WTC11 (cell line): ENCODE data around the gene AR. TPM values are rescaled to one million over a fixed set of nuclear protein-coding genes. Genes with fewer than 3 reads are reported as not detected.

Experiments used
- ATAC-seq: fragments of 200-7000 bp; cut with Tn5 transposase; 2 replicates; pipeline ENCODE4 v1.10.0; 2021; ENCODE audit warnings: mild to moderate bottlenecking, moderate library complexity
- CTCF ChIA-PET: fragments of 300-600 bp; sonication (Branson Sonifier 250); formaldehyde crosslinking; loops from one replicate; lab custom pipeline; 2021; ENCODE audit warnings: antibody characterized with exemption; lab: Charles Lee
- POLR2A ChIA-PET: fragments of 350-600 bp; sonication (Branson Sonifier 250); formaldehyde crosslinking; loops from one replicate; lab custom pipeline; 2021; ENCODE audit warnings: antibody characterized with exemption; lab: Charles Lee
- DNase-seq: peaks from one replicate; pipeline ENCODE4 v3.0.0; 2021; ENCODE audit warnings: low spot score
- H3K27ac Mint-ChIP-seq: 2 replicates; pipeline ENCODE4 v1.8.0; 2021; ENCODE audit warnings: mixed read lengths
- H3K27me3 Mint-ChIP-seq: 2 replicates; pipeline ENCODE4 v1.8.0; 2021; ENCODE audit warnings: low read depth, mild to moderate bottlenecking, moderate library complexity, mixed read lengths
- H3K36me3 Mint-ChIP-seq: 2 replicates; pipeline ENCODE4 v1.8.0; 2021; ENCODE audit warnings: mixed read lengths
- H3K4me1 Mint-ChIP-seq: 2 replicates; pipeline ENCODE4 v1.8.0; 2022; ENCODE audit warnings: mixed read lengths
- H3K4me3 Mint-ChIP-seq: 2 replicates; pipeline ENCODE4 v1.8.0; 2021; ENCODE audit warnings: mild to moderate bottlenecking, moderate library complexity, mixed read lengths
- H3K9me3 Mint-ChIP-seq: 2 replicates; pipeline ENCODE4 v1.8.0; 2021; ENCODE audit warnings: mixed read lengths
- CBFB ChIP-seq: sonication (generic); formaldehyde crosslinking; IDR thresholded peaks from 2 replicates; pipeline ENCODE4 v1.8.1; 2022; ENCODE audit warnings: mild to moderate bottlenecking, low read depth, missing genetic modification reagents
- CREB1 ChIP-seq: sonication (generic); formaldehyde crosslinking; IDR thresholded peaks from 2 replicates; pipeline ENCODE4 v1.8.0; 2023; ENCODE audit warnings: mild to moderate bottlenecking, missing genetic modification reagents
- CREM ChIP-seq: sonication (generic); formaldehyde crosslinking; IDR thresholded peaks from 2 replicates; pipeline ENCODE4 v1.8.1; 2022; ENCODE audit warnings: mild to moderate bottlenecking, missing genetic modification reagents, moderate library complexity
- E2F4 ChIP-seq: sonication (generic); formaldehyde crosslinking; IDR thresholded peaks from 2 replicates; pipeline ENCODE4 v1.8.1; 2022; ENCODE audit warnings: low read depth, mild to moderate bottlenecking, moderate library complexity, missing genetic modification reagents, borderline replicate concordance
- ELF4 ChIP-seq: sonication (generic); formaldehyde crosslinking; IDR thresholded peaks from 2 replicates; pipeline ENCODE4 v1.8.1; 2022; ENCODE audit warnings: low read depth, mild to moderate bottlenecking, moderate library complexity, missing genetic modification reagents
- FOXJ3 ChIP-seq: sonication (generic); formaldehyde crosslinking; IDR thresholded peaks from 2 replicates; pipeline ENCODE4 v1.9.0; 2021; ENCODE audit warnings: missing genetic modification reagents, mild to moderate bottlenecking, borderline replicate concordance
- KAT7 ChIP-seq: sonication (generic); formaldehyde crosslinking; IDR thresholded peaks from 2 replicates; pipeline ENCODE4 v1.8.1; 2023; ENCODE audit warnings: missing genetic modification reagents, mild to moderate bottlenecking, borderline replicate concordance
- OVOL2 ChIP-seq: fragments of 250-450 bp; sonication (Bioruptor Pico); IDR thresholded peaks from 2 replicates; pipeline ENCODE4 v1.9.0; 2021; ENCODE audit warnings: mild to moderate bottlenecking, borderline replicate concordance
- PRDM15 ChIP-seq: sonication (generic); formaldehyde crosslinking; IDR thresholded peaks from 2 replicates; pipeline ENCODE4 v1.8.0; 2022; ENCODE audit warnings: missing genetic modification reagents
- RELA ChIP-seq: sonication (generic); formaldehyde crosslinking; IDR thresholded peaks from 2 replicates; pipeline ENCODE4 v1.8.1; 2022; ENCODE audit warnings: missing genetic modification reagents, mild to moderate bottlenecking, borderline replicate concordance
- SMAD4 ChIP-seq: sonication (generic); formaldehyde crosslinking; IDR thresholded peaks from 2 replicates; pipeline ENCODE4 v1.8.0; 2022; ENCODE audit warnings: mild to moderate bottlenecking, missing genetic modification reagents
- USF2 ChIP-seq: sonication (generic); formaldehyde crosslinking; IDR thresholded peaks from 2 replicates; pipeline ENCODE4 v1.8.1; 2023; ENCODE audit warnings: mild to moderate bottlenecking, missing genetic modification reagents, moderate library complexity
- ZNF219 ChIP-seq: sonication (generic); formaldehyde crosslinking; IDR thresholded peaks from 2 replicates; pipeline ENCODE4 v1.8.0; 2023; ENCODE audit warnings: missing genetic modification reagents, mild to moderate bottlenecking, borderline replicate concordance
- total RNA-seq: library from RNA; stranded (reverse); gene quantifications from 3 replicates; pipeline ENCODE4 v1.2.3, GENCODE V29; 2021
- TF ChIP-seq, protein P1 (sequence below): fragments of 250-450 bp; sonication (Bioruptor Pico); IDR thresholded peaks from 2 replicates; pipeline ENCODE4 v2.1.2; 2022; ENCODE audit warnings: mild to moderate bottlenecking, moderate library complexity
- TF ChIP-seq, protein P2 (sequence below): sonication (generic); formaldehyde crosslinking; IDR thresholded peaks from 2 replicates; pipeline ENCODE4 v1.8.1; 2023; ENCODE audit warnings: mild to moderate bottlenecking, moderate library complexity, missing genetic modification reagents

Gene AR
- total RNA-seq, 1 experiment from 2014 or later, result 10.3 TPM

DNA sequence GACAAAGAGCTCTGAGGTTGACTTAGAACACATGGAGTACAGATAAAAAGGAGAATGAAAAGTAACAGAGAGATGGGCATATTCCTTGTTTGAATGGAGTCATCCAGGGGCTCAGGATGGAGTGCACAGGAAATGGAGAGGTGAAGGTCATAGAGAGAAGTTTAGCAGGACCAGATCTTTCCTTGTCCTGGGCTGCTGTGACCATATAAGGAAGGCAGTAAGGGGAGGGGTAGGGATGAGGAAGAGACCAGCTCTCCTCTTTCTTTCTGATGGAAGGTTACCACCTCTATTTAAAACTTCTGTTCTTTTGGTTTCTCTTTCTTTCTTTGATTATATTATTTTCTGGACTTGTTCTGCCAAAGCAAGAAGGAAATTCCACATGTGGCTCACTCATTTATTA, 27.0 kb downstream of the AR start:
- POLR2A ChIA-PET, result no interaction called here
- Mint-ChIP-seq H3K27me3 (no peaks in the 10 kb centered on the region), H3K36me3 (no peaks in the 10 kb centered on the region), H3K4me1 (peaks cover 37% of the 10 kb centered on the region), H3K4me3 (no peak overlapping the region), H3K27ac (no peak overlapping the region)
- peak; percentile 70 for ATAC-seq
- no peak for DNase-seq
- CTCF ChIA-PET, result no interaction called here
- TF ChIP-seq FOXJ3 (no peak), CBFB (CRISPR knock-in tag) (no peak), CREM (CRISPR knock-in tag) (no peak), USF2 (CRISPR knock-in tag) (no peak), OVOL2 (CRISPR knock-in tag) (no peak), SMAD4 (CRISPR knock-in tag) (no peak), ZNF219 (CRISPR knock-in tag) (no peak), RELA (CRISPR knock-in tag) (no peak), KAT7 (no peak), E2F4 (no peak), CREB1 (no peak), PRDM15 (CRISPR knock-in tag) (no peak)
- TF ChIP-seq, protein P1, sequence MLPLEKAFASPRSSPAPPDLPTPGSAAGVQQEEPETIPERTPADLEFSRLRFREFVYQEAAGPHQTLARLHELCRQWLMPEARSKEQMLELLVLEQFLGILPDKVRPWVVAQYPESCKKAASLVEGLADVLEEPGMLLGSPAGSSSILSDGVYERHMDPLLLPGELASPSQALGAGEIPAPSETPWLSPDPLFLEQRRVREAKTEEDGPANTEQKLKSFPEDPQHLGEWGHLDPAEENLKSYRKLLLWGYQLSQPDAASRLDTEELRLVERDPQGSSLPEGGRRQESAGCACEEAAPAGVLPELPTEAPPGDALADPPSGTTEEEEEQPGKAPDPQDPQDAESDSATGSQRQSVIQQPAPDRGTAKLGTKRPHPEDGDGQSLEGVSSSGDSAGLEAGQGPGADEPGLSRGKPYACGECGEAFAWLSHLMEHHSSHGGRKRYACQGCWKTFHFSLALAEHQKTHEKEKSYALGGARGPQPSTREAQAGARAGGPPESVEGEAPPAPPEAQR (CRISPR knock-in tag), result no peak
- TF ChIP-seq, protein P2, sequence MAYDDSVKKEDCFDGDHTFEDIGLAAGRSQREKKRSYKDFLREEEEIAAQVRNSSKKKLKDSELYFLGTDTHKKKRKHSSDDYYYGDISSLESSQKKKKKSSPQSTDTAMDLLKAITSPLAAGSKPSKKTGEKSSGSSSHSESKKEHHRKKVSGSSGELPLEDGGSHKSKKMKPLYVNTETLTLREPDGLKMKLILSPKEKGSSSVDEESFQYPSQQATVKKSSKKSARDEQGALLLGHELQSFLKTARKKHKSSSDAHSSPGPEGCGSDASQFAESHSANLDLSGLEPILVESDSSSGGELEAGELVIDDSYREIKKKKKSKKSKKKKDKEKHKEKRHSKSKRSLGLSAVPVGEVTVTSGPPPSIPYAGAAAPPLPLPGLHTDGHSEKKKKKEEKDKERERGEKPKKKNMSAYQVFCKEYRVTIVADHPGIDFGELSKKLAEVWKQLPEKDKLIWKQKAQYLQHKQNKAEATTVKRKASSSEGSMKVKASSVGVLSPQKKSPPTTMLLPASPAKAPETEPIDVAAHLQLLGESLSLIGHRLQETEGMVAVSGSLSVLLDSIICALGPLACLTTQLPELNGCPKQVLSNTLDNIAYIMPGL (CRISPR knock-in tag), result no peak
- TF ChIP-seq, all 79 proteins: peak for 0
- no peaks in the 10 kb centered on the region for H3K9me3 Mint-ChIP-seq

GRCh38 chrX:67574696-67575095, 30.9 kb downstream of the AR start:
- TF ChIP-seq ELF4 (CRISPR knock-in tag), result no peak
- no peak for ATAC-seq
- peaks cover 31% of the 10 kb centered on the region for H3K4me1 Mint-ChIP-seq
- DNase-seq, result no peak
- H3K36me3 Mint-ChIP-seq, result no peaks in the 10 kb centered on the region
- no peak overlapping the region for H3K4me3 Mint-ChIP-seq
- no peak overlapping the region for H3K27ac Mint-ChIP-seq
- no peaks in the 10 kb centered on the region for H3K9me3 Mint-ChIP-seq
- ChIA-PET POLR2A (no interaction called here), CTCF (no interaction called here)
- H3K27me3 Mint-ChIP-seq, result no peaks in the 10 kb centered on the region
